Adrenal gland (tissue), 12 donors: ENCODE data around the gene GALNT6. TPM values are rescaled to one million over a fixed set of nuclear protein-coding genes. Genes with fewer than 3 reads are reported as not detected.
"Not testable (repeated sequence)": the region's sequence is repeated elsewhere in the genome, so short reads cannot be mapped to it uniquely, and the experiment has no call there.

ENCODE experiments used
- DNase-seq, 7 donors: peaks; one replicate each; pipeline ENCODE4 v3.0.0-alpha.2; 2019 to 2020
- H3K27ac ChIP-seq, 5 donors: fragments of 200-600 bp; sonication (generic) in 4 of 5; 1 replicate in 3 of 5; 2 replicates in 2 of 5; pipeline versions ENCODE4 v1.5.1 to v1.8.0; 2016 to 2020; ENCODE audit warnings: mild to moderate bottlenecking in 1 of 5
- H3K27me3 ChIP-seq: fragments of 200-600 bp; 2 replicates; pipeline ENCODE4 v1.8.0; 2021
- H3K36me3 ChIP-seq, 2 donors: fragments of 200-600 bp; replicated peaks in 1 of 2; 1 replicate in 1 of 2; 2 replicates in 1 of 2; pipeline versions ENCODE4 v1.5.1 to v1.8.0; 2018 to 2022
- H3K4me1 ChIP-seq, 2 donors: fragments of 200-600 bp; replicated peaks in 1 of 2; 1 replicate in 1 of 2; 2 replicates in 1 of 2; pipeline versions ENCODE4 v1.5.1 to v1.8.0; 2018 to 2021
- H3K4me3 ChIP-seq, 4 donors: fragments of 200-600 bp; sonication (generic) in 3 of 4; one replicate each; pipeline ENCODE4 v1.5.1; 2016 to 2018
- H3K9me3 ChIP-seq, 3 donors: fragments of 200-600 bp; sonication (generic) in 1 of 3; replicated peaks in 1 of 3; 1 replicate in 2 of 3; 2 replicates in 1 of 3; pipeline versions ENCODE4 v1.5.1 to v1.8.0; 2016 to 2021
- CTCF ChIP-seq, 6 experiments: fragments of 450-650 bp in 4 of 6; fragments of 200-600 bp in 2 of 6; sonication (generic) in 1 of 6; IDR thresholded peaks; 1 replicate in 5 of 6; 2 replicates in 1 of 6; pipeline versions ENCODE4 v1.5.1 to v1.8.0; 2016 to 2021; ENCODE audit warnings: antibody characterized with exemption in 6 of 6, mild to moderate bottlenecking in 2 of 6, moderate library complexity in 1 of 6
- POLR2A ChIP-seq, 2 donors: fragments of 450-650 bp; IDR thresholded peaks; one replicate each; pipeline ENCODE4 v1.6.1; 2017; ENCODE audit warnings: antibody characterized with exemption in 2 of 2, mild to moderate bottlenecking in 2 of 2, moderate library complexity in 1 of 2
- WGBS, 4 donors: extraction: QIAGEN DNeasy Blood & Tissue Kit in 2 of 4; methylation state at CpG; one replicate each; pipeline versions ENCODE4 v1.1.5 to v1.1.7; 2013 to 2017; 5-methylcytosine and 5-hydroxymethylcytosine counted together
- intact Hi-C, 2 donors: fragments of 100-400 bp; cut with DNase I; formaldehyde crosslinking; loops; one replicate each; pipeline versions ENCODE4 v1.14.1 to v1.15.0; 2022 to 2023
- polyA plus RNA-seq, 3 donors: library from polyadenylated mRNA; stranded (reverse); fragments of 200-250 nt in 2 of 3; fragments of 350-450 nt in 1 of 3; fragmentation: Illumina TruSeq in 1 of 3; extraction: RNeasy Lipid Tissue Mini Kit (QIAGEN cat#74804) in 1 of 3; gene quantifications; one replicate each; pipeline ENCODE4 v1.2.3, GENCODE V29; 2013 to 2014
- total RNA-seq, 9 donors: library from RNA; depleted of rRNA in 4 of 9; stranded (reverse); fragments of >200 nt in 4 of 9; fragments of 120-200 nt in 1 of 9; fragmentation: NEBNext Ultra II Directional in 1 of 9; extraction: Animal tissue kit (Norgen Biotek cat#: 25700) in 1 of 9; gene quantifications; one replicate each; pipeline versions ENCODE4 v1.1.0 to v1.2.4, GENCODE V29; 2013 to 2023
- donor health status: healthy with polysubstance abuse.
- donor health status: Bipolar disorder and iron deficiency.
- donor health status: DM: yes; HTN: yes; CAD: no.
- donor health status: DM: no; HTN: no; CAD: no.
- donor health status: DM: no; HTN: no; CAD: no.
- donor health status: DM: yes; HTN: yes; CAD: no.

Gene GALNT6
- total and polyA plus RNA-seq, 12 donors = 0.66 to 11.0 (median 5.1) TPM

- no peaks in the 10 kb centered on the region for H3K9me3 ChIP-seq
- no peak overlapping the region for H3K27ac ChIP-seq
- no peak for TF ChIP-seq CTCF (IDR thresholded peaks at IDR 0.05)
- no peak for TF ChIP-seq POLR2A (IDR thresholded peaks at IDR 0.05)
- intact Hi-C loops = no loop called here
- 37 to 53% (median 46%) methylated on average over 3 of the region's 3 CpGs for WGBS, 4 donors
- H3K36me3 ChIP-seq = no peaks in the 10 kb centered on the region
- H3K4me1 ChIP-seq = no peaks in the 10 kb centered on the region
- no peak overlapping the region for H3K4me3 ChIP-seq
- no peaks in the 10 kb centered on the region for H3K27me3 ChIP-seq
- DNase-seq = no peak
Observed at GRCh38 chr12:51320695-51321320, 70.4 kb downstream of the GALNT6 start.

- TF ChIP-seq POLR2A (IDR thresholded peaks at IDR 0.05) (no peak), CTCF (IDR thresholded peaks at IDR 0.05) (no peak)
- Histone ChIP-seq H3K9me3 (no peaks in the 10 kb centered on the region), H3K27me3 (no peaks in the 10 kb centered on the region), H3K4me3 (no peak overlapping the region), H3K27ac (no peak overlapping the region), H3K4me1 (no peaks in the 10 kb centered on the region), H3K36me3 (no peaks in the 10 kb centered on the region)
- intact Hi-C loops = no loop called here
- no peak for DNase-seq
- WGBS, 4 donors = 69 to 86% (median 80%) methylated on average over 4 of the region's 4 CpGs
Observed at GRCh38 chr12:51320311-51320694, 70.9 kb downstream of the GALNT6 start.

- H3K4me3 ChIP-seq = no peak overlapping the region
- no peak overlapping the region for H3K27ac ChIP-seq
- TF ChIP-seq CTCF (IDR thresholded peaks at IDR 0.05) (no peak), POLR2A (IDR thresholded peaks at IDR 0.05) (no peak)
- H3K36me3 ChIP-seq = no peaks in the 10 kb centered on the region
- WGBS, 4 donors = 48 to 73% (median 65%) methylated on average over 3 of the region's 3 CpGs
- intact Hi-C loops = no loop called here
- H3K27me3 ChIP-seq = no peaks in the 10 kb centered on the region
- no peak for DNase-seq
- no peaks in the 10 kb centered on the region for H3K4me1 ChIP-seq
- H3K9me3 ChIP-seq = no peaks in the 10 kb centered on the region
Observed at GRCh38 chr12:51318846-51319599, 72.2 kb downstream of the GALNT6 start.

GRCh38 chr12:51318057-51318806 lies 73.0 kb downstream of the GALNT6 start:
- intact Hi-C loops, H3K27ac ChIP-seq, H3K27me3 ChIP-seq, H3K9me3 ChIP-seq, H3K4me3 ChIP-seq, H3K4me1 ChIP-seq, H3K36me3 ChIP-seq, DNase-seq: not testable (repeated sequence)
- WGBS, 4 donors = 87 to 91% (median 90%) methylated on average over 8 of the region's 8 CpGs
